Fibroblast of the aortic adventitia (primary cell): Measurements from ENCODE around the gene KCNJ3. TPM values are rescaled to one million over a fixed set of nuclear protein-coding genes. Genes with fewer than 3 reads are reported as not detected.

Experiments used
- DNase-seq: peaks from one replicate; pipeline ENCODE4 v3.0.0-alpha.2; 2010; ENCODE audit warnings: low read depth
- H3K4me3 ChIP-seq: 2 replicates; pipeline ENCODE4 v1.5.1; 2011; ENCODE audit warnings: low read depth, mild to moderate bottlenecking, control low read depth, low read length, moderate library complexity
- CTCF ChIP-seq: IDR thresholded peaks from 2 replicates; pipeline ENCODE4 v1.5.1; 2011; ENCODE audit warnings: mild to moderate bottlenecking, low read length, control low read depth, inconsistent platforms; ENCODE audit not compliant: insufficient read depth
- total RNA-seq: library from RNA; depleted of rRNA; stranded (reverse); fragments of >200 nt; gene quantifications from 2 replicates; pipeline ENCODE4 v1.2.3, GENCODE V29; 2012; ENCODE audit warnings: low replicate concordance

The KCNJ3 gene
- total RNA-seq, 1 donor: not detected

GRCh38 chr2:154898269-154898668 is 199.8 kb downstream of the KCNJ3 start:
- H3K4me3 ChIP-seq: no peak overlapping the region
- DNase-seq: no peak
- TF ChIP-seq CTCF: no peak

- H3K4me3 ChIP-seq: no peak overlapping the region
- no peak for DNase-seq
- TF ChIP-seq CTCF: no peak
These were observed 202.6 kb downstream of the KCNJ3 start for GRCh38 chr2:154901063-154901462.
